Adipose tissue (tissue), 3 donors: ENCODE data around the gene LRP1. TPM values are rescaled to one million over a fixed set of nuclear protein-coding genes. Genes with fewer than 3 reads are reported as not detected.

ENCODE experiments used
- H3K27ac ChIP-seq: one replicate; pipeline ENCODE4 v1.5.1; 2013; ENCODE audit warnings: low read depth, low read length
- WGBS, 3 donors: extraction: QIAGEN DNeasy Blood & Tissue Kit; methylation state at CpG; one replicate each; pipeline ENCODE4 v1.1.7; 2013; 5-methylcytosine and 5-hydroxymethylcytosine counted together
- polyA plus RNA-seq, 3 donors: library from polyadenylated mRNA; stranded (reverse); fragments of 200-250 nt; gene quantifications; one replicate each; pipeline ENCODE4 v1.2.3, GENCODE V29; 2013
- donor health status: healthy with polysubstance abuse.
- donor health status: Bipolar disorder and iron deficiency.
- donor health status: healthy.

LRP1 gene
- polyA plus RNA-seq, 3 donors: 28.1 to 414 (median 116) TPM

GRCh38 chr12:57221169-57221917, 93.1 kb downstream of the LRP1 start:
- 18 to 25% (median 21%) methylated on average over 24 of the region's 24 CpGs for WGBS, 3 donors
- no peak overlapping the region for H3K27ac ChIP-seq

- H3K27ac ChIP-seq: no peak overlapping the region
- WGBS, 3 donors: 36 to 48% (median 41%) methylated on average over 13 of the region's 13 CpGs
Observed at GRCh38 chr12:57222286-57223190, 94.3 kb downstream of the LRP1 start.

GRCh38 chr12:57223191-57224165, 95.2 kb downstream of the LRP1 start:
- H3K27ac ChIP-seq: no peak overlapping the region
- WGBS, 3 donors: 46 to 57% (median 48%) methylated on average over 22 of the region's 22 CpGs

GRCh38 chr12:57224278-57224972, 96.1 kb downstream of the LRP1 start:
- 44 to 47% (median 46%) methylated on average over 30 of the region's 30 CpGs for WGBS, 3 donors
- H3K27ac ChIP-seq: no peak overlapping the region

GRCh38 chr12:57224973-57225679, 96.8 kb downstream of the LRP1 start:
- no peak overlapping the region for H3K27ac ChIP-seq
- 12 to 14% (median 13%) methylated on average over 61 of the region's 61 CpGs for WGBS, 3 donors

GRCh38 chr12:57225680-57226210, 97.5 kb downstream of the LRP1 start:
- H3K27ac ChIP-seq: no peak overlapping the region
- WGBS, 3 donors: 39 to 49% (median 41%) methylated on average over 18 of the region's 18 CpGs

- WGBS, 3 donors: 11 to 16% (median 13%) methylated on average over 31 to 35 of the region's 35 CpGs
- no peak overlapping the region for H3K27ac ChIP-seq
Observed at GRCh38 chr12:57226588-57227314, 98.5 kb downstream of the LRP1 start.

- 44 to 68% (median 52%) methylated on average over 7 of the region's 8 CpGs for WGBS, 3 donors
- H3K27ac ChIP-seq: no peak overlapping the region
Observed at GRCh38 chr12:57227315-57228115, 99.2 kb downstream of the LRP1 start.

- WGBS, 3 donors: 6 to 15% (median 8%) methylated on average over 9 of the region's 9 CpGs
- no peak overlapping the region for H3K27ac ChIP-seq
Observed at GRCh38 chr12:57229046-57229633, 100.9 kb downstream of the LRP1 start.

GRCh38 chr12:57229634-57230380, 101.5 kb downstream of the LRP1 start, which contains the start of gene SHMT2:
Gene SHMT2 (plus strand): TSS chr12:57229711. CDS start chr12:57229779, 68 bp downstream.
- 0 to 2% (median 0%) methylated on average over 42 of the region's 42 CpGs for WGBS, 3 donors
- H3K27ac ChIP-seq: no peak within 1 kb of the TSS

GRCh38 chr12:57230381-57231155, 102.3 kb downstream of the LRP1 start:
- no peak overlapping the region for H3K27ac ChIP-seq
- WGBS, 3 donors: 32 to 56% (median 51%) methylated on average over 10 of the region's 10 CpGs

- no peak overlapping the region for H3K27ac ChIP-seq
- 85 to 91% (median 90%) methylated on average over 13 of the region's 13 CpGs for WGBS, 3 donors
Observed at GRCh38 chr12:57231276-57232021, 103.2 kb downstream of the LRP1 start.

- H3K27ac ChIP-seq: no peak overlapping the region
- WGBS, 3 donors: 87 to 92% (median 89%) methylated on average over 19 of the region's 19 CpGs
Observed at GRCh38 chr12:57232156-57232756, 104.0 kb downstream of the LRP1 start.
